ENCODE data around the gene CHRNA9. TPM values are rescaled to one million over a fixed set of nuclear protein-coding genes. Genes with fewer than 3 reads are reported as not detected.

The CHRNA9 gene
- total and polyA plus RNA-seq, 2 donors (not counting 1 experiment from before 2014, with no cell fraction given): 0.07 TPM; not detected in 1

DNA sequence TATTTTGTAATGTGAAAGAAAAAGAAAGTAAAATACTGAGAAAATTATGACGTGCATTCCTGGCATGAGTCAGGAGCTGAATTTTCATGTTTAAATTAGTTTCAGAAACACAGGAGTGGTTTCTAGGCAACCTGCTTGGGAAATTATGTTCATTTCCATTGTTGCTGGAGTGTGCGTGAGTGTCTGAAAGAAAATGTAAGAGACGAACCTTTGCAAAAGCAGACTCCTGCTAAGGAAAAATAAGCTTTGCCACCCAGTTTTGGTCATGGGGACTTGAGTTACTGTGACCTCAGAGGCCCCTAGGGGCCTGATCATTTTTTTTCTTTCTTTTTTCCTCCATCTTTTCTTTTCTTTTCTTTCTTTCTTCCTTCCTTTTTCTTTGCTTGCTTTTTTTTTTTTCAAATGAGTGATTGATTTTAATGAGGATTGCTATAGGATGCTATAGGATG is 18.8 kb upstream of the CHRNA9 start:
- H3K4me3 Mint-ChIP-seq: peak overlapping the region; percentile 83
- intact Hi-C loops (cut with micrococcal nuclease): loop anchor here (2.0 kb wide), 2 partner anchors 16 to 260 kb away; partner anchors contain the start of gene N4BP2
- Histone ChIP-seq H3K27ac (ENCODE audit: low read length in 2 of 2) (peak overlapping the region; percentile 57 to 78), H3K9me3 (ENCODE audit: control extremely low read depth in 1 of 3, control insufficient read depth in 2 of 3, insufficient read depth in 1 of 3, low read length in 2 of 3) (no peaks in the 10 kb centered on the region), H2AFZ (ENCODE audit: insufficient read depth, low read depth, low read length, poor library complexity, severe bottlenecking) (peak overlapping the region; percentile 89), H3K79me2 (ENCODE audit: control insufficient read depth, insufficient read depth, low read length) (peaks cover 15% of the 10 kb centered on the region), H3K4me3 (ENCODE audit: control extremely low read depth in 1 of 5, extremely low read depth in 1 of 5, insufficient read depth in 1 of 5, low read depth in 2 of 5, low read length in 4 of 5) (peak overlapping the region in 3 of 5 experiments; percentile 44 to 60 (median 58)), H3K36me3 (replicated peaks in 1 of 2; ENCODE audit: control extremely low read depth in 1 of 2, control insufficient read depth in 1 of 2, extremely low read depth in 1 of 2, insufficient read depth in 2 of 2, low read length in 1 of 2) (no peaks in the 10 kb centered on the region), H3K9ac (ENCODE audit: low read length) (peak overlapping the region; percentile 43), H4K20me1 (ENCODE audit: control insufficient read depth, insufficient read depth, low read length, poor library complexity, severe bottlenecking) (no peaks in the 10 kb centered on the region), H3K4me2 (replicated peaks; ENCODE audit: low read depth, low read length, poor library complexity, severe bottlenecking) (peak overlapping the region; percentile 70), H3K4me1 (ENCODE audit: control insufficient read depth in 2 of 2, insufficient read depth in 2 of 2, low read length in 2 of 2) (peaks cover 24 to 27% of the 10 kb centered on the region in 2 donors), H3K27me3 (replicated peaks in 1 of 4; ENCODE audit: control extremely low read depth in 1 of 4, control insufficient read depth in 3 of 4, insufficient read depth in 4 of 4, low read length in 3 of 4) (no peaks in the 10 kb centered on the region)
- ChIA-PET POLR2A (interaction anchor here (0.5 to 1.3 kb wide), 7 partner anchors 9 to 334 kb away, joined by 3 to 4 read pairs (median 3); no protein-coding TSS in a partner anchor), CTCF (interaction anchor here (0.6 to 6.1 kb wide), 54 partner anchors 9 to 847 kb away, joined by 3 to 69 read pairs (median 5); partner anchors contain the start of genes N4BP2 and RHOH)
- ATAC-seq (ENCODE audit: low read depth) (peak; percentile 28), DNase-seq (peak; percentile 59)
- H3K27me3 Mint-ChIP-seq: no peaks in the 10 kb centered on the region
- peak overlapping the region; percentile 85 for H3K27ac Mint-ChIP-seq
- H3K4me1 Mint-ChIP-seq: peaks cover 35% of the 10 kb centered on the region
- TF ChIP-seq, protein P1, sequence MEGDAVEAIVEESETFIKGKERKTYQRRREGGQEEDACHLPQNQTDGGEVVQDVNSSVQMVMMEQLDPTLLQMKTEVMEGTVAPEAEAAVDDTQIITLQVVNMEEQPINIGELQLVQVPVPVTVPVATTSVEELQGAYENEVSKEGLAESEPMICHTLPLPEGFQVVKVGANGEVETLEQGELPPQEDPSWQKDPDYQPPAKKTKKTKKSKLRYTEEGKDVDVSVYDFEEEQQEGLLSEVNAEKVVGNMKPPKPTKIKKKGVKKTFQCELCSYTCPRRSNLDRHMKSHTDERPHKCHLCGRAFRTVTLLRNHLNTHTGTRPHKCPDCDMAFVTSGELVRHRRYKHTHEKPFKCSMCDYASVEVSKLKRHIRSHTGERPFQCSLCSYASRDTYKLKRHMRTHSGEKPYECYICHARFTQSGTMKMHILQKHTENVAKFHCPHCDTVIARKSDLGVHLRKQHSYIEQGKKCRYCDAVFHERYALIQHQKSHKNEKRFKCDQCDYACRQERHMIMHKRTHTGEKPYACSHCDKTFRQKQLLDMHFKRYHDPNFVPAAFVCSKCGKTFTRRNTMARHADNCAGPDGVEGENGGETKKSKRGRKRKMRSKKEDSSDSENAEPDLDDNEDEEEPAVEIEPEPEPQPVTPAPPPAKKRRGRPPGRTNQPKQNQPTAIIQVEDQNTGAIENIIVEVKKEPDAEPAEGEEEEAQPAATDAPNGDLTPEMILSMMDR (IDR thresholded peaks at IDR 0.05): no peak
- TF ChIP-seq EZH2 (IDR thresholded peaks at IDR 0.05; ENCODE audit: borderline replicate concordance, insufficient read depth, low read depth, low read length, poor library complexity, severe bottlenecking): no peak
- no peaks in the 10 kb centered on the region for H3K9me3 Mint-ChIP-seq (ENCODE audit: insufficient read depth)
- no CpG with 5 or more reads among the region's 3 CpGs for WGBS (ENCODE audit: insufficient coverage)
